Ascending aorta (tissue), 2 donors: Measurements from ENCODE around the gene AMIGO3. TPM values are rescaled to one million over a fixed set of nuclear protein-coding genes. Genes with fewer than 3 reads are reported as not detected.
"Not testable (repeated sequence)": the region's sequence is repeated elsewhere in the genome, so short reads cannot be mapped to it uniquely, and the experiment has no call there.

Experiments
- DNase-seq, 2 donors: peaks; one replicate each; pipeline ENCODE4 v3.0.0-alpha.2; 2019; ENCODE audit warnings: low spot score in 2 of 2
- H3K27ac ChIP-seq, 2 donors: fragments of 200-600 bp; sonication (generic); one replicate each; pipeline ENCODE4 v1.5.1; 2016 to 2017; ENCODE audit warnings: mild to moderate bottlenecking in 1 of 2
- H3K27me3 ChIP-seq: fragments of 200-600 bp; sonication (generic); one replicate; pipeline ENCODE4 v1.5.1; 2017
- H3K36me3 ChIP-seq, 2 donors: fragments of 200-600 bp; sonication (generic); one replicate each; pipeline ENCODE4 v1.5.1; 2016
- H3K4me1 ChIP-seq, 2 donors: fragments of 200-600 bp; sonication (generic); one replicate each; pipeline ENCODE4 v1.5.1; 2016 to 2017; ENCODE audit warnings: mild to moderate bottlenecking in 1 of 2
- H3K4me3 ChIP-seq, 2 donors: fragments of 200-600 bp; sonication (generic); one replicate each; pipeline ENCODE4 v1.5.1; 2016 to 2017; ENCODE audit warnings: mild to moderate bottlenecking in 1 of 2
- H3K9me3 ChIP-seq, 2 donors: fragments of 200-600 bp; sonication (generic); one replicate each; pipeline ENCODE4 v1.5.1; 2016
- CTCF ChIP-seq, 3 experiments: fragments of 200-600 bp in 2 of 3; fragments of 450-650 bp in 1 of 3; sonication (generic) in 2 of 3; IDR thresholded peaks; one replicate each; pipeline ENCODE4 v1.5.1; 2016 to 2019; ENCODE audit warnings: antibody characterized with exemption in 3 of 3, mild to moderate bottlenecking in 1 of 3, moderate library complexity in 1 of 3
- intact Hi-C: fragments of 100-400 bp; cut with DNase I; formaldehyde crosslinking; loops from one replicate; pipeline ENCODE4 v1.15.1; 2023
- total RNA-seq: library from RNA; depleted of rRNA; stranded (reverse); fragments of >200 nt; gene quantifications from one replicate; pipeline ENCODE4 v1.1.0, GENCODE V29; 2016

Gene AMIGO3
- total RNA-seq, 1 donor from 2014 or later, result 0.43 TPM

GRCh38 chr3:49691481-49691880, 28.0 kb downstream of the AMIGO3 start:
- Histone ChIP-seq H3K4me3 (peak overlapping the region in 1 of 2 donors; percentile 10), H3K4me1 (peaks cover 0 to 21% of the 10 kb centered on the region in 2 donors)
- DNase-seq, intact Hi-C loops, H3K9me3 ChIP-seq, H3K27me3 ChIP-seq, H3K27ac ChIP-seq, H3K36me3 ChIP-seq: not testable (repeated sequence)

- H3K27ac ChIP-seq, DNase-seq, H3K27me3 ChIP-seq, H3K36me3 ChIP-seq, H3K9me3 ChIP-seq, intact Hi-C loops: not testable (repeated sequence)
- Histone ChIP-seq H3K4me3 (peak overlapping the region in 1 of 2 donors; percentile 92), H3K4me1 (peaks cover 0 to 24% of the 10 kb centered on the region in 2 donors)
These were observed 28.6 kb downstream of the AMIGO3 start for GRCh38 chr3:49690856-49691255.

- H3K4me1 ChIP-seq, result peaks cover 0 to 24% of the 10 kb centered on the region in 2 donors
- H3K27me3 ChIP-seq, result not testable (repeated sequence)
- intact Hi-C loops, result loop anchor here (1.0 kb wide), 1 partner anchor 33 kb away; the partner anchor contains the start of gene GMPPB
These were observed 29.4 kb downstream of the AMIGO3 start for GRCh38 chr3:49689908-49690624.

GRCh38 chr3:49689046-49689907, 30.2 kb downstream of the AMIGO3 start, which contains the start of the genes MST1 and RNF123:
Gene MST1 (minus strand): TSS chr3:49689474. CDS start chr3:49688691, 783 bp downstream.
Gene RNF123 (plus strand): TSS chr3:49689557. CDS start chr3:49691166, 1,609 bp downstream.
- intact Hi-C loops, result loop anchor here (1.0 kb wide), 1 partner anchor 34 kb away; the partner anchor contains the start of gene GMPPB

More at GRCh38 chr3:49689908-49690624, 29.4 kb downstream of the AMIGO3 start:
- H3K9me3 ChIP-seq, DNase-seq, H3K36me3 ChIP-seq: not testable (repeated sequence)
- peak overlapping the region; percentile 67 to 71 for H3K27ac ChIP-seq
- peak overlapping the region; percentile 88 to 92 for H3K4me3 ChIP-seq

GRCh38 chr3:49688338-49689045, 31.0 kb downstream of the AMIGO3 start:
- H3K36me3 ChIP-seq, H3K9me3 ChIP-seq, H3K27me3 ChIP-seq, DNase-seq: not testable (repeated sequence)
- intact Hi-C loops, result loop anchor here (1.0 kb wide), 1 partner anchor 35 kb away; the partner anchor contains the start of gene GMPPB
- Histone ChIP-seq H3K27ac (peak overlapping the region; percentile 67 to 71), H3K4me1 (peaks cover 0 to 24% of the 10 kb centered on the region in 2 donors), H3K4me3 (peak overlapping the region; percentile 88 to 92)

More at GRCh38 chr3:49689046-49689907, 30.2 kb downstream of the AMIGO3 start, which contains the start of the genes MST1 and RNF123:
- peak within 1 kb of the TSS; percentile 88 to 92 for H3K4me3 ChIP-seq
- H3K27me3 ChIP-seq, result no peaks in the 10 kb centered on the region
- no peaks in the 10 kb centered on the region for H3K9me3 ChIP-seq
- H3K36me3 ChIP-seq, result no peaks in the 10 kb centered on the region
- H3K27ac ChIP-seq, result peak within 1 kb of the TSS; percentile 67 to 71
- DNase-seq, result peak in 1 of 2 donors; percentile 94
- peaks cover 0 to 24% of the 10 kb centered on the region in 2 donors for H3K4me1 ChIP-seq
- peak; percentile 18 to 45 (median 24) for TF ChIP-seq CTCF (IDR thresholded peaks at IDR 0.05)

GRCh38 chr3:49687424-49687795, 32.1 kb downstream of the AMIGO3 start:
- H3K27me3 ChIP-seq, result not testable (repeated sequence)

GRCh38 chr3:49686769-49687423, 32.6 kb downstream of the AMIGO3 start:
- H3K27me3 ChIP-seq, intact Hi-C loops, H3K9me3 ChIP-seq, H3K27ac ChIP-seq: not testable (repeated sequence)
- Histone ChIP-seq H3K4me1 (peaks cover 0 to 24% of the 10 kb centered on the region in 2 donors), H3K36me3 (peaks cover 18 to 19% of the 10 kb centered on the region in 2 donors), H3K4me3 (peak overlapping the region; percentile 30 to 59)
- peak in 1 of 2 donors; percentile 76 for DNase-seq

More at GRCh38 chr3:49687424-49687795, 32.1 kb downstream of the AMIGO3 start:
- peaks cover 0 to 24% of the 10 kb centered on the region in 2 donors for H3K4me1 ChIP-seq
- intact Hi-C loops, H3K9me3 ChIP-seq, DNase-seq, H3K27ac ChIP-seq: not testable (repeated sequence)
- peak overlapping the region in 1 of 2 donors; percentile 59 for H3K4me3 ChIP-seq
- peaks cover 13 to 14% of the 10 kb centered on the region in 2 donors for H3K36me3 ChIP-seq

GRCh38 chr3:49686346-49686745, 33.1 kb downstream of the AMIGO3 start:
- intact Hi-C loops, H3K27me3 ChIP-seq, H3K27ac ChIP-seq, H3K9me3 ChIP-seq: not testable (repeated sequence)
- Histone ChIP-seq H3K36me3 (peaks cover 23 to 24% of the 10 kb centered on the region in 2 donors), H3K4me1 (peaks cover 0 to 23% of the 10 kb centered on the region in 2 donors), H3K4me3 (peak overlapping the region in 1 of 2 donors; percentile 59)
- peak in 1 of 2 donors; percentile 72 for DNase-seq

- Histone ChIP-seq H3K4me1 (peaks cover 0 to 18% of the 10 kb centered on the region in 2 donors), H3K36me3 (peaks cover 27 to 28% of the 10 kb centered on the region in 2 donors), H3K4me3 (peak overlapping the region in 1 of 2 donors; percentile 59)
- DNase-seq, H3K9me3 ChIP-seq, intact Hi-C loops, H3K27ac ChIP-seq, H3K27me3 ChIP-seq: not testable (repeated sequence)
These were observed 33.6 kb downstream of the AMIGO3 start for GRCh38 chr3:49685846-49686245.

- H3K4me3 ChIP-seq, H3K27me3 ChIP-seq, H3K9me3 ChIP-seq, DNase-seq, intact Hi-C loops, H3K27ac ChIP-seq: not testable (repeated sequence)
- peaks cover 33 to 36% of the 10 kb centered on the region in 2 donors for H3K36me3 ChIP-seq
- peaks cover 0 to 10% of the 10 kb centered on the region in 2 donors for H3K4me1 ChIP-seq
These were observed 34.4 kb downstream of the AMIGO3 start for GRCh38 chr3:49685103-49685502.

- H3K4me1 ChIP-seq, intact Hi-C loops: not testable (repeated sequence)
- H3K36me3 ChIP-seq, result peaks cover 38 to 42% of the 10 kb centered on the region in 2 donors
These were observed 35.0 kb downstream of the AMIGO3 start for GRCh38 chr3:49684453-49684852.

More at GRCh38 chr3:49684453-49684852, 35.0 kb downstream of the AMIGO3 start:
- H3K9me3 ChIP-seq, H3K27me3 ChIP-seq, H3K27ac ChIP-seq, DNase-seq, H3K4me3 ChIP-seq: not testable (repeated sequence)
